ENCODE data around the gene DLG2.

DLG2 gene

GRCh38 chr11:83677730-83678129, 1949.4 kb downstream of the DLG2 start:
- no peak for DNase-seq (ENCODE audit: low read depth)

- DNase-seq (ENCODE audit: low read depth): no peak
Measured at GRCh38 chr11:83676056-83676601, 1951.0 kb downstream of the DLG2 start.

- no peak for DNase-seq (ENCODE audit: low read depth)
Measured at GRCh38 chr11:83674102-83674896, 1952.8 kb downstream of the DLG2 start.

- DNase-seq (ENCODE audit: low read depth): no peak
Measured at GRCh38 chr11:83671289-83671688, 1955.9 kb downstream of the DLG2 start.

- DNase-seq (ENCODE audit: low read depth): no peak
Measured at GRCh38 chr11:83666149-83666548, 1961.0 kb downstream of the DLG2 start.

GRCh38 chr11:83663988-83664387, 1963.2 kb downstream of the DLG2 start:
- no peak for DNase-seq (ENCODE audit: low read depth)

- DNase-seq (ENCODE audit: low read depth): no peak
Measured at GRCh38 chr11:83663446-83663845, 1963.7 kb downstream of the DLG2 start.

GRCh38 chr11:83662494-83662893, 1964.7 kb downstream of the DLG2 start:
- DNase-seq (ENCODE audit: low read depth): no peak

GRCh38 chr11:83661491-83662350, 1965.4 kb downstream of the DLG2 start:
- no peak for DNase-seq (ENCODE audit: low read depth)

GRCh38 chr11:83659466-83659865, 1967.7 kb downstream of the DLG2 start:
- no peak for DNase-seq (ENCODE audit: low read depth)

- no peak for DNase-seq (ENCODE audit: low read depth)
Measured at GRCh38 chr11:83656796-83657330, 1970.3 kb downstream of the DLG2 start.

GRCh38 chr11:83655976-83656375, 1971.2 kb downstream of the DLG2 start:
- no peak for DNase-seq (ENCODE audit: low read depth)

GRCh38 chr11:83649528-83649855, 1977.7 kb downstream of the DLG2 start:
- DNase-seq (ENCODE audit: low read depth): no peak

- DNase-seq (ENCODE audit: low read depth): no peak
Measured at GRCh38 chr11:83648610-83649527, 1978.3 kb downstream of the DLG2 start.

- DNase-seq (ENCODE audit: low read depth): no peak
Measured at GRCh38 chr11:83645561-83645960, 1981.6 kb downstream of the DLG2 start.

- DNase-seq (ENCODE audit: low read depth): no peak
Measured at GRCh38 chr11:83643115-83643514, 1984.0 kb downstream of the DLG2 start.

GRCh38 chr11:83642500-83642899, 1984.6 kb downstream of the DLG2 start:
- DNase-seq (ENCODE audit: low read depth): no peak

GRCh38 chr11:83641511-83641910, 1985.6 kb downstream of the DLG2 start:
- no peak for DNase-seq (ENCODE audit: low read depth)

GRCh38 chr11:83639995-83640758, 1987.0 kb downstream of the DLG2 start:
- no peak for DNase-seq (ENCODE audit: low read depth)

- no peak for DNase-seq (ENCODE audit: low read depth)
Measured at GRCh38 chr11:83635166-83635565, 1992.0 kb downstream of the DLG2 start.

GRCh38 chr11:83630211-83630610, 1996.9 kb downstream of the DLG2 start:
- no peak for DNase-seq (ENCODE audit: low read depth)

All from activated gamma-delta T cell treated with anti-CD3 and anti-CD28 coated beads, Interleukin-2, amount 50 U/mL, for 16 hours (primary cell).